ENCODE results near the gene PLEKHG4B.

- TF ChIP-seq CTCF (conservative IDR thresholded peaks at IDR 0.05) (no peak), ZFX (IDR thresholded peaks at IDR 0.05) (no peak)
Measured at GRCh38 chr5:83029-83428, 8.9 kb upstream of the PLEKHG4B start.
